ENCODE results near the gene VWA5B2. TPM values are rescaled to one million over a fixed set of nuclear protein-coding genes. Genes with fewer than 3 reads are reported as not detected.

The VWA5B2 gene
- total RNA-seq = not detected in 2 replicates

GRCh38 chr3:184229394-184230080, at the start of gene VWA5B2:
TSS of gene VWA5B2 (plus strand) at chr3:184229585. CDS start at chr3:184230529, 944 bp downstream.

GRCh38 chr3:184186184-184186901, 43.0 kb upstream of the VWA5B2 start, which contains the start of gene ABCF3:
TSS of gene ABCF3 (plus strand) at chr3:184186199. CDS start at chr3:184186208, 9 bp downstream.

DNA sequence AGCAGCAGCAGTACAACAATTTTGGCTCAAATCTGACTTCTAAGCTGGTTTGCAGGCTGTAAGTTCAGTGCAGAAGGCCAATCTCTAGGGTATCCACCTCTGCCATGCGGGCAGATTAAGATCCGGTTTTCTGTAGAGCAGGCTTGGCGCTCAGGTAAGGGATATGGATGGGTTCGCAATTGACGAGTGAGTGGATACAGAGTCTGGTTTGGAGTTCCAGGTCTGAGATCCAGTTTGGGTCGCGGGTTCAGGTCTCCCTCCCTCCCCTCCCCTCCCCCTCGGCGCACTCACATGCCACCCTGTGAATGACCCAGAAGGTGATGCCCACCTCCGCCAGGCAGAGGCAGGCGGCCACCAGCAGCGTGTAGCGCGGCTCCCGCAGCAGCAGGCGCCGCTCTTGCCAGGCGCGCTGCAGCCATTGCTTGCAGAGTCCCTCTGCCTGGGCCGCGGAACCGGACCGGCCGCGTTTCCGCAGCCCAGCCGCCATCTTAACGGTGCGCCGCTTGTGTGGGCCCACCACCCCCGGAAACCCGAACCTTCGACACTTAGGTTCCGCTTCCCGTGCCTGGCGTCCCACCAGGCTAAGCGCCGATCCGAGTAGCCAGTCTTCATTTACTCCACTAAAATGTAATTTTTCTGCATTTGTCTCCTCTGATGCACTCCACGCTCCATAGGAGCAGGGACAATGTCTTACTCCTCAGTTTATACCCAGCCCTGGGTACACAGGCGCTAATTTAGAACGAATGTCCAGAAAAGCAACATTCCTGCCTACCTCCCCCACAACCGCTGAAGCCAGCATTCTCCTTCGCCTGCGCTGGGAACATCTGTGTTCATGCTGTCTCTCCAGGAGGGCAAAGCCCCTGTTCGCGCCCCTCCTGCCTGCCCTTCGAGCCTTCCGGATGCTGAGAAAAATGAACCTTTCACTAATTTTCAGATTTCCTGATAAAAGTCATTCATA, 19.3 kb downstream of the VWA5B2 start, which contains the start of gene ALG3:
Gene ALG3 (minus strand): TSS at position 509 of the 958 bp plus-strand sequence. CDS start 22 bp downstream, at position 487.

GRCh38 chr3:184249412-184250166, 20.2 kb downstream of the VWA5B2 start, which contains the start of gene EEF1AKMT4:
TSS of gene EEF1AKMT4 (plus strand) at chr3:184249672. CDS start at chr3:184249695, 23 bp downstream.

GRCh38 chr3:184261270-184261853, 32.0 kb downstream of the VWA5B2 start, which contains the start of gene CAMK2N2:
TSS of gene CAMK2N2 (minus strand) at chr3:184261553. CDS start at chr3:184261285, 268 bp downstream.

GRCh38 chr3:184275961-184276910, 46.9 kb downstream of the VWA5B2 start, which contains the start of gene ECE2:
TSS of gene ECE2 (plus strand) at chr3:184276022. CDS start at chr3:184276154, 132 bp downstream.

Other genes with a start within 250 kb of the VWA5B2 start
- 19.2 and 23.5 TPM in 2 replicates for gene ABCC5, start 211.7 kb upstream of the VWA5B2 start, total RNA-seq
- not detected in 2 replicates for gene HTR3D, start 197.8 kb upstream of the VWA5B2 start, total RNA-seq
- gene HTR3C, start 176.5 kb upstream of the VWA5B2 start, total RNA-seq = not detected in 2 replicates
- not detected in 2 replicates for gene HTR3E, start 132.5 kb upstream of the VWA5B2 start, total RNA-seq
- gene EIF2B5, start 94.2 kb upstream of the VWA5B2 start, total RNA-seq = 25.4 and 40.7 TPM in 2 replicates
- 21.9 and 30.9 TPM in 2 replicates for gene DVL3, start 74.2 kb upstream of the VWA5B2 start, total RNA-seq
- 249 and 343 TPM in 2 replicates for gene AP2M1, start 54.7 kb upstream of the VWA5B2 start, total RNA-seq
- 37.8 and 40.1 TPM in 2 replicates for gene ABCF3, start 43.4 kb upstream of the VWA5B2 start, total RNA-seq
- gene ALG3, start 19.4 kb downstream of the VWA5B2 start, total RNA-seq = 82.5 and 89.1 TPM in 2 replicates
- 16.6 and 19.6 TPM in 2 replicates for gene EEF1AKMT4, start 20.1 kb downstream of the VWA5B2 start, total RNA-seq
- 0.07 TPM in 1 of 2 replicates, not detected in the other for gene CAMK2N2, start 32.0 kb downstream of the VWA5B2 start, total RNA-seq
- gene ECE2, start 46.4 kb downstream of the VWA5B2 start, total RNA-seq = not detected in 2 replicates
- gene PSMD2, start 69.7 kb downstream of the VWA5B2 start, total RNA-seq = 478 and 595 TPM in 2 replicates
- 479 and 515 TPM in 2 replicates for gene EIF4G1, start 85.0 kb downstream of the VWA5B2 start, total RNA-seq
- gene FAM131A, start 108.0 kb downstream of the VWA5B2 start, total RNA-seq = 24.9 and 36.7 TPM in 2 replicates
- gene CLCN2, start 132.0 kb downstream of the VWA5B2 start, total RNA-seq = 6.4 and 7.9 TPM in 2 replicates
- gene POLR2H, start 132.1 kb downstream of the VWA5B2 start, total RNA-seq = 114 and 182 TPM in 2 replicates
- not detected in 2 replicates for gene THPO, start 148.6 kb downstream of the VWA5B2 start, total RNA-seq
- gene CHRD, start 150.5 kb downstream of the VWA5B2 start, total RNA-seq = not detected in 2 replicates

All from airway epithelial cell (primary cell).